ENCODE measurements around the gene SLC25A41.
A peak's percentile ranks its signal among the peaks of the same experiment; 100 is the strongest.

SLC25A41 gene

GRCh38 chr19:6392221-6393073 is 41.1 kb downstream of the SLC25A41 start:
- H3K4me1 Mint-ChIP-seq (ENCODE audit: low read depth): peaks cover 20% of the 10 kb centered on the region
- peak overlapping the region; percentile 84 for H3K27ac Mint-ChIP-seq
- H3K36me3 Mint-ChIP-seq (ENCODE audit: low read depth): peaks cover 21% of the 10 kb centered on the region
- H3K4me3 Mint-ChIP-seq: peak overlapping the region; percentile 87
- H3K9me3 Mint-ChIP-seq: no peaks in the 10 kb centered on the region
- H3K27me3 Mint-ChIP-seq (ENCODE audit: low read depth): no peaks in the 10 kb centered on the region

- Mint-ChIP-seq H3K27ac (no peak overlapping the region), H3K4me1 (ENCODE audit: low read depth) (peaks cover 16% of the 10 kb centered on the region), H3K4me3 (no peak overlapping the region), H3K27me3 (ENCODE audit: low read depth) (no peaks in the 10 kb centered on the region), H3K9me3 (no peaks in the 10 kb centered on the region), H3K36me3 (ENCODE audit: low read depth) (peaks cover 33% of the 10 kb centered on the region)
Observed at GRCh38 chr19:6387372-6387771, 46.2 kb downstream of the SLC25A41 start.

DNA sequence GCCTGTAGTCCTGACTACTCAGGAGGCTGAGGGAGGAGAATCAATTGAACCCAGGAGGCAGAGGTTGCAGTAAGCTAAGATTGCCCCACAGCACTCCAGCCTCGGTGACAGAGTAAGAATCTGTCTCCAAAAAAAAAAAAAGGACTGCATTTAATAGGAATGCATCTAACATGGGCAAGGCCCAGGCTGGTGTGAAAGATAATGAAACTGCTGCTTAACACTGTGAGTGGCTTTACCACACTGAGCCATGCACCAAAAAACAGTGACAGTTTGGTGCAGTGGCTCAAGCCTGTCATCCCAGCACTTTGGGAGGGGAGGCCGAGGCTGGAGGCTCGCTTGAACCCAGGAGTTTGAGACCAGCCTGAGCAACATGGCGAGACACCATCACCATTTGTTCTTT is 49.2 kb downstream of the SLC25A41 start:
- no peaks in the 10 kb centered on the region for H3K9me3 Mint-ChIP-seq

GRCh38 chr19:6383188-6383587 is 50.4 kb downstream of the SLC25A41 start:
- Mint-ChIP-seq H3K36me3 (ENCODE audit: low read depth) (peaks cover 37% of the 10 kb centered on the region), H3K4me3 (no peak overlapping the region), H3K27me3 (ENCODE audit: low read depth) (no peaks in the 10 kb centered on the region), H3K4me1 (ENCODE audit: low read depth) (peaks cover under 1% of the 10 kb centered on the region), H3K9me3 (no peaks in the 10 kb centered on the region), H3K27ac (no peak overlapping the region)

More for the DNA sequence above, 49.2 kb downstream of the SLC25A41 start:
- Mint-ChIP-seq H3K36me3 (ENCODE audit: low read depth) (peaks cover 38% of the 10 kb centered on the region), H3K27me3 (ENCODE audit: low read depth) (no peaks in the 10 kb centered on the region), H3K27ac (no peak overlapping the region), H3K4me1 (ENCODE audit: low read depth) (peaks cover 3% of the 10 kb centered on the region), H3K4me3 (no peak overlapping the region)

DNA sequence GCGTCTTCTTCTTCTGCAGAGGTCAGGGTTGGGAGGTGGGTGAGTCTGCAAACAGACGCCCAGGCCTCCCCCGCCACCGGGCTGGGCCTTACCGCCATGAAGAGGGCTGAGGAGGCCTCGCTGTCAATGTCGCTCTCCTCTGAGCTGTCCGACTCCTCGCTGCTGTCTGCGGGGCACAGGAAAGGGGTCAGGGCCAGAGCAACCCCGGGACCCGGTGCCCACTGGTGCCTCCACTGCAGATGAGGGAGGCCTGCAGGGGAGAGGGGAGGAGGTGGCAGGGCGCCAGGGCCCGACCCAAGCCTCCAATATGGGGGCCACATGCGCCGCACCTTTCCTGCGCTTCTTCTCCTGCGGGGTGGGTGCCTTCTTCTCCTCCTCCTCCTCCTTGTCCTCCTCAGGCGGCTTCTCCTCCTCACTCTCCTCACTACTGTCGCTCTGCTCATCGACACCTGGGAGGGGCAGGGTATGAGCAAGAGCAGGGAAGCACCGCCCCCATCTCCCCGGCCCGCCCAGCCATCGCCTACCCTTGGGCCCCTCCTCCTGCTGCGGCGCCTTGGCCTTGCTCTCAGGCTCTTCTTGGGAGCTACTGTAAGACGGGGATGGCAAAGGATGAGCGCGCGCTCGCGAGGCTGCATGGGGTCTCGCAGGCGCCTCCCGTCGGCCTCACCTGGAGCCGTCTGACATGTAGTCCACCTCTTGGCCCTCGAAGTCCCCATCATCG is 52.4 kb downstream of the SLC25A41 start:
- Mint-ChIP-seq H3K27ac (no peak overlapping the region), H3K9me3 (no peaks in the 10 kb centered on the region), H3K4me1 (ENCODE audit: low read depth) (no peaks in the 10 kb centered on the region), H3K36me3 (ENCODE audit: low read depth) (peaks cover 28% of the 10 kb centered on the region), H3K4me3 (no peak overlapping the region), H3K27me3 (ENCODE audit: low read depth) (no peaks in the 10 kb centered on the region)

DNA sequence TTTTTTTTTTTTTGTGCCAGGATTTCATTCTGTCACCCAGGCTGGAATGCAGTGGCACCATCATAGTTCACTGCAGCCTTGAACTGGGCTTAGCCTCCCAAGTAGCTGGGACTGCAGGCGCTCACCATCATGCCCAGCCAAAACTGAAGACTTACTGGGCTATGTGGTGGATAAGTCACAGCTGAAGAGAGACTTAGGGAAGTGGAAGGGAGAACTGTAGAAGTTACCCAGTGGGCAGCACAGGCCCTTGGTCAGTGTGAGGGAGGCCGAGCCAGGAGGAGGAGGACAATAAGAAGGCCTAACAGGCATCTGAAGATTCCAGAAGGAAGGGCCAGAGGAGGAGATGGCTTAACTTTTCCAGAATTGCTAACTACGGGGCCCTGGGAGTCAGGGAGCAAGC is 53.8 kb downstream of the SLC25A41 start:
- Mint-ChIP-seq H3K27me3 (ENCODE audit: low read depth) (no peaks in the 10 kb centered on the region), H3K9me3 (no peaks in the 10 kb centered on the region), H3K4me1 (ENCODE audit: low read depth) (no peaks in the 10 kb centered on the region), H3K4me3 (no peak overlapping the region), H3K27ac (no peak overlapping the region), H3K36me3 (ENCODE audit: low read depth) (peaks cover 20% of the 10 kb centered on the region)

DNA sequence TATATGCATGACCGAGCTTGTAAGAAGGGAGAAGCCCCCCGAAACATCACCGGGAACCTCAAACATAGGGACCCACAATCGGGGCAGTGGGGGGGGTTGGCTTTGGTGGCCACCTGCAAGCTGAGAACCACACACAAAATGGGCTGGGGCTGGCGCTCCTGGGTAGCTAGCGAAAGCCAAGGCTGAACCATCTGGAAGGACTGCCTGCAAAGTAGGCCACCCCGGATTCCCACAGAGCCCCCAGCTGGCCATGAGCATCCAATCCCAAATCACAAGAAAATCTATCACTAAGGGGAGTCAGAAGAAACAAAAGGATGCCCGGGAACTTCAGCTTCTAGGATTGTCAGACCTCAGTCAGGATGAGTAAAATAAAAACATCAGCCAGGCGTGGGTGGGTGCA is 55.1 kb downstream of the SLC25A41 start:
- no peak overlapping the region for H3K4me3 Mint-ChIP-seq
- H3K4me1 Mint-ChIP-seq (ENCODE audit: low read depth): peaks cover 4% of the 10 kb centered on the region
- no peaks in the 10 kb centered on the region for H3K9me3 Mint-ChIP-seq
- H3K27ac Mint-ChIP-seq: no peak overlapping the region
- no peaks in the 10 kb centered on the region for H3K27me3 Mint-ChIP-seq (ENCODE audit: low read depth)
- H3K36me3 Mint-ChIP-seq (ENCODE audit: low read depth): peaks cover 20% of the 10 kb centered on the region

GRCh38 chr19:6378041-6378440 is 55.5 kb downstream of the SLC25A41 start:
- H3K27me3 Mint-ChIP-seq (ENCODE audit: low read depth): no peaks in the 10 kb centered on the region
- no peaks in the 10 kb centered on the region for H3K9me3 Mint-ChIP-seq
- H3K36me3 Mint-ChIP-seq (ENCODE audit: low read depth): peaks cover 20% of the 10 kb centered on the region
- H3K4me3 Mint-ChIP-seq: no peak overlapping the region
- peaks cover 6% of the 10 kb centered on the region for H3K4me1 Mint-ChIP-seq (ENCODE audit: low read depth)
- no peak overlapping the region for H3K27ac Mint-ChIP-seq

GRCh38 chr19:6376512-6377190 is 56.9 kb downstream of the SLC25A41 start:
- no peaks in the 10 kb centered on the region for H3K27me3 Mint-ChIP-seq (ENCODE audit: low read depth)
- H3K9me3 Mint-ChIP-seq: no peaks in the 10 kb centered on the region
- no peak overlapping the region for H3K4me3 Mint-ChIP-seq
- H3K36me3 Mint-ChIP-seq (ENCODE audit: low read depth): peaks cover 23% of the 10 kb centered on the region
- no peak overlapping the region for H3K27ac Mint-ChIP-seq
- H3K4me1 Mint-ChIP-seq (ENCODE audit: low read depth): peaks cover 10% of the 10 kb centered on the region

All from T-helper 1 cell treated with Interleukin-12 subunit alpha and Interleukin-12 subunit beta and Interleukin-4 antibody, amounts not matched to agents 30 μg/mL and 1 μg/mL, for 36 hours (primary cell).